GM12878 (cell line): ENCODE results near the gene DNA2. TPM values are rescaled to one million over a fixed set of nuclear protein-coding genes. Genes with fewer than 3 reads are reported as not detected.
"Not testable (repeated sequence)": the region's sequence is repeated elsewhere in the genome, so short reads cannot be mapped to it uniquely, and the experiment has no call there.

Experiments used
- ATAC-seq: fragments of 200-7000 bp; cut with Tn5 transposase; 3 replicates; pipeline ENCODE4 v1.9.1; 2020; ENCODE audit warnings: mild to moderate bottlenecking, moderate library complexity
- BruUV-seq: library from RNA; stranded (reverse); fragments of 400-500 nt; replicated peaks from 2 replicates; lab custom pipeline; 2021; lab: Mats Ljungman, UMichigan
- CTCF ChIA-PET: fragments of 300-600 bp; sonication (Branson Sonifier 250); formaldehyde crosslinking; extraction: SDS; loops from one replicate; lab custom pipeline; 2021; ENCODE audit warnings: inconsistent platforms; lab: Yijun Ruan, JAX
- POLR2A ChIA-PET: fragments of 350-600 bp; formaldehyde crosslinking; extraction: SDS; loops from one replicate; lab custom pipeline; 2021; ENCODE audit warnings: inconsistent platforms; lab: Charles Lee
- RAD21 ChIA-PET: fragments of 300-600 bp; sonication (Branson Sonifier 250); formaldehyde crosslinking; loops from one replicate; lab custom pipeline; 2023; ENCODE audit warnings: antibody characterized with exemption; ENCODE audit not compliant: unreplicated experiment; lab: Charles Lee
- SMC1A ChIA-PET: fragments of 300-600 bp; sonication (Branson Sonifier 250); formaldehyde crosslinking; loops from one replicate; lab custom pipeline; 2023; ENCODE audit not compliant: unreplicated experiment, uncharacterized antibody; lab: Charles Lee
- DNase-seq: peaks from one replicate; pipeline ENCODE4 v3.0.0-alpha.2; 2011; ENCODE audit warnings: low read depth, low spot score
- FAIRE-seq: peaks from 3 replicates; lab custom pipeline; 2011; peaks lifted over from hg19 to GRCh38; lab: Jason Lieb, UNC
- H2AFZ ChIP-seq: 2 replicates; pipeline ENCODE4 v1.6.0; 2011; ENCODE audit warnings: low read depth, low read length, control low read depth; ENCODE audit not compliant: control insufficient read depth
- H3K27ac ChIP-seq: 2 replicates; pipeline ENCODE4 v1.5.1; 2011; ENCODE audit warnings: control low read depth; ENCODE audit not compliant: control insufficient read depth, insufficient read depth
- H3K27me3 ChIP-seq, 2 experiments: replicated peaks in 1 of 2; 2 replicates each; pipeline versions ENCODE4 v1.6.0 to v1.6.1; 2011; ENCODE audit warnings: low read length in 1 of 2; ENCODE audit not compliant: control insufficient read depth in 2 of 2, insufficient read depth in 2 of 2
- H3K36me3 ChIP-seq, 2 experiments: 2 replicates each; pipeline ENCODE4 v1.5.1; 2011; ENCODE audit warnings: low read length in 1 of 2; ENCODE audit not compliant: control insufficient read depth in 2 of 2, insufficient read depth in 2 of 2
- H3K4me1 ChIP-seq: 2 replicates; pipeline ENCODE4 v1.6.1; 2011; ENCODE audit warnings: mild to moderate bottlenecking, low read length, moderate library complexity, mixed read lengths; ENCODE audit not compliant: control insufficient read depth, insufficient read depth
- H3K4me2 ChIP-seq: 2 replicates; pipeline ENCODE4 v1.6.0; 2011; ENCODE audit warnings: control low read depth; ENCODE audit not compliant: control insufficient read depth, insufficient read depth
- H3K4me3 ChIP-seq: fragments of 200-600 bp; sonication (generic); 2 replicates; pipeline ENCODE4 v1.5.1; 2016
- H3K79me2 ChIP-seq: 2 replicates; pipeline ENCODE4 v1.6.0; 2011; ENCODE audit warnings: low read length; ENCODE audit not compliant: control insufficient read depth, insufficient read depth
- H3K9ac ChIP-seq: 2 replicates; pipeline ENCODE4 v1.8.0; 2011; ENCODE audit warnings: low read length, control low read depth, mixed read lengths; ENCODE audit not compliant: control insufficient read depth, insufficient read depth
- H3K9me3 ChIP-seq: replicated peaks from 3 replicates; pipeline ENCODE4 v1.5.1; 2011; ENCODE audit warnings: mild to moderate bottlenecking, low read length; ENCODE audit not compliant: control insufficient read depth, insufficient read depth
- H4K20me1 ChIP-seq: 2 replicates; pipeline ENCODE4 v1.6.0; 2011; ENCODE audit not compliant: control insufficient read depth, insufficient read depth
- DPF2 ChIP-seq: fragments of 450-650 bp; IDR thresholded peaks from 2 replicates; pipeline ENCODE4 v1.6.1; 2017; ENCODE audit warnings: mild to moderate bottlenecking
- ZNF24 ChIP-seq: fragments of 450-650 bp; IDR thresholded peaks from 2 replicates; pipeline ENCODE4 v1.6.1; 2017; ENCODE audit warnings: antibody characterized with exemption, mild to moderate bottlenecking
- WGBS: methylation state at CpG from one replicate; pipeline ENCODE4 v1.1.6; 2016; ENCODE audit warnings: low lambda C conversion rate; ENCODE audit not compliant: insufficient replicate concordance, insufficient coverage; ENCODE audit errors: missing lambda C conversion rate; 5-methylcytosine and 5-hydroxymethylcytosine counted together
- in situ Hi-C: fragments of 300-500 bp; cut with MboI; formaldehyde crosslinking; loops from 9 replicates; pipeline ENCODE4 v1.14.3; 2018; ENCODE audit warnings: mixed read lengths
- intact Hi-C: fragments of 100-400 bp; cut with micrococcal nuclease; formaldehyde crosslinking; loops from one replicate; pipeline ENCODE4 v1.14.2; 2022; ENCODE audit not compliant: unreplicated experiment
- polyA plus RNA-seq, 11 experiments: library from polyadenylated mRNA; depleted of rRNA in 4 of 11; unstranded in 6 of 11; stranded (reverse) in 5 of 11; fragments of >200 nt; fragmentation: Nextera tagmentation in 4 of 11; fragmentation: Illumina TruSeq in 1 of 11; extraction: Ambion mirVana in 4 of 11; extraction: Trizol in 1 of 11; gene quantifications; 1 replicate in 1 of 11; 2 replicates in 10 of 11; pipeline versions ENCODE4 v1.2.1 to v1.2.3, GENCODE V29; 2011 to 2016; ENCODE audit warnings: inconsistent platforms in 2 of 11, missing spikeins in 2 of 11, low read depth in 1 of 11
- total RNA-seq, 4 experiments: library from RNA; depleted of rRNA in 3 of 4; stranded (reverse); fragments of >200 nt in 3 of 4; fragmentation: Illumina TruSeq in 1 of 4; extraction: Trizol in 1 of 4; gene quantifications; 2 replicates each; pipeline versions ENCODE4 v1.2.1 to v1.2.3, GENCODE V29; 2013 to 2021
- TF ChIP-seq, protein P1 (sequence below): fragments of 450-650 bp; IDR thresholded peaks from 2 replicates; pipeline ENCODE4 v1.6.1; 2017; ENCODE audit warnings: low read depth, mild to moderate bottlenecking, moderate library complexity
- TF ChIP-seq, protein P2 (sequence below): IDR thresholded peaks from 2 replicates; pipeline ENCODE4 v1.6.1; 2011; ENCODE audit warnings: mild to moderate bottlenecking, low read depth, low read length, moderate library complexity; ENCODE audit not compliant: insufficient replicate concordance

Gene DNA2
- total and polyA plus RNA-seq, 10 of the 15 experiments (the other 5 are each of a cell fraction or from before 2014, with no cell fraction given), result 17.7 to 41.8 (median 28.4) TPM

DNA sequence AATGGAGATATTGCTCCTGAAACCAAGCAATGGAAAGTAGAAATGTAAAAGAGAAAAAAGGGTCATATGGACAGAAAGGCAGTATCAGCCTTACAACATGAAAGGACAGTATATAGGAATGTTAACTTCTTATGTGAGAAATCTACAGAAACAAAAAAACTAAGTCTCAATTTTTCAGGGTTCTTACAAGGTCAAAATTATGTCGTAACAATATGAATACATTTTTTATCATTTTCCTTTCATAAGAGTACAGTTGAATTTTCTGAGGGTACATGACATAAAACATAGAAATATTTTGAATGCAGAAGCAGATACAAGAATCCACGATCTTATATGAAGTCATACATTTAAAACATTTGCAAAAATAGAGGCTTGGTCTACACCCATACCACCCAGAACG, 10.7 kb downstream of the DNA2 start (continued):
- TF ChIP-seq, protein P1, sequence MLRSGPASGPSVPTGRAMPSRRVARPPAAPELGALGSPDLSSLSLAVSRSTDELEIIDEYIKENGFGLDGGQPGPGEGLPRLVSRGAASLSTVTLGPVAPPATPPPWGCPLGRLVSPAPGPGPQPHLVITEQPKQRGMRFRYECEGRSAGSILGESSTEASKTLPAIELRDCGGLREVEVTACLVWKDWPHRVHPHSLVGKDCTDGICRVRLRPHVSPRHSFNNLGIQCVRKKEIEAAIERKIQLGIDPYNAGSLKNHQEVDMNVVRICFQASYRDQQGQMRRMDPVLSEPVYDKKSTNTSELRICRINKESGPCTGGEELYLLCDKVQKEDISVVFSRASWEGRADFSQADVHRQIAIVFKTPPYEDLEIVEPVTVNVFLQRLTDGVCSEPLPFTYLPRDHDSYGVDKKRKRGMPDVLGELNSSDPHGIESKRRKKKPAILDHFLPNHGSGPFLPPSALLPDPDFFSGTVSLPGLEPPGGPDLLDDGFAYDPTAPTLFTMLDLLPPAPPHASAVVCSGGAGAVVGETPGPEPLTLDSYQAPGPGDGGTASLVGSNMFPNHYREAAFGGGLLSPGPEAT, result no peak
- no peak for TF ChIP-seq DPF2
- TF ChIP-seq, protein P2, sequence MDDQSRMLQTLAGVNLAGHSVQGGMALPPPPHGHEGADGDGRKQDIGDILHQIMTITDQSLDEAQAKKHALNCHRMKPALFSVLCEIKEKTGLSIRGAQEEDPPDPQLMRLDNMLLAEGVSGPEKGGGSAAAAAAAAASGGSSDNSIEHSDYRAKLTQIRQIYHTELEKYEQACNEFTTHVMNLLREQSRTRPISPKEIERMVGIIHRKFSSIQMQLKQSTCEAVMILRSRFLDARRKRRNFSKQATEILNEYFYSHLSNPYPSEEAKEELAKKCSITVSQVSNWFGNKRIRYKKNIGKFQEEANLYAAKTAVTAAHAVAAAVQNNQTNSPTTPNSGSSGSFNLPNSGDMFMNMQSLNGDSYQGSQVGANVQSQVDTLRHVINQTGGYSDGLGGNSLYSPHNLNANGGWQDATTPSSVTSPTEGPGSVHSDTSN, result no peak
- TF ChIP-seq ZNF24, result no peak

DNA sequence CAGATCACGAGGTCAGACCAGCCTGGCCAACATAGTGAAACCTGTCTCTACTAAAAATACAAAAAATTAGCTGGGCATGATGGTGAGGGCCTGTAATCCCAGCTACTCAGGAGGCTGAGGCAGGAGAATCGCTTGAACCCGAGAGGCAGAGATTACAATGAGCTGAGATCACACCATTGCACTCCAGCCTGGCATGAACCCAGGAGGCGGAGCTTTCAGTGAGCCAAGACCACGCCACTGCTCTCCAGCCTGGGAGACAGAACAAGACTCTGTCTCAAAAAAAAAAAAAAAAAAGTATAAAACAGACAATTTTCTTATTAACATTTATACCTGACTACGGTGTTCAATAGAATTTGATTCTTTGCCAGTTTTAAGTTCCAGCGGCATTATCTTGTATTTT, 22.1 kb downstream of the DNA2 start:
- SMC1A ChIA-PET, result interaction anchor here (1.2 kb wide), 1 partner anchor 47 kb away, joined by 3 read pairs; no protein-coding TSS in a partner anchor

More for the DNA sequence above, 22.1 kb downstream of the DNA2 start:
- ATAC-seq, H3K27me3 ChIP-seq, RAD21 ChIA-PET, H3K36me3 ChIP-seq, BruUV-seq, DNase-seq, H3K4me3 ChIP-seq, POLR2A ChIA-PET, in situ Hi-C loops, H3K4me2 ChIP-seq, H3K4me1 ChIP-seq, H2AFZ ChIP-seq, H4K20me1 ChIP-seq, H3K27ac ChIP-seq, H3K9me3 ChIP-seq, CTCF ChIA-PET, FAIRE-seq, intact Hi-C loops, H3K9ac ChIP-seq, H3K79me2 ChIP-seq: not testable (repeated sequence)
- 95% methylated on average over 7 of the region's 7 CpGs for WGBS
